GM12878 (cell line): Measurements from ENCODE around the gene ASH1L. TPM values are rescaled to one million over a fixed set of nuclear protein-coding genes. Genes with fewer than 3 reads are reported as not detected.

Experiments used
- ATAC-seq: fragments of 200-7000 bp; cut with Tn5 transposase; 3 replicates; pipeline ENCODE4 v1.9.1; 2020; ENCODE audit warnings: mild to moderate bottlenecking, moderate library complexity
- BruUV-seq: library from RNA; stranded (reverse); fragments of 400-500 nt; replicated peaks from 2 replicates; lab custom pipeline; 2021; lab: Mats Ljungman, UMichigan
- CTCF ChIA-PET: fragments of 300-600 bp; sonication (Branson Sonifier 250); formaldehyde crosslinking; extraction: SDS; loops from one replicate; lab custom pipeline; 2021; ENCODE audit warnings: inconsistent platforms; lab: Yijun Ruan, JAX
- POLR2A ChIA-PET: fragments of 350-600 bp; formaldehyde crosslinking; extraction: SDS; loops from one replicate; lab custom pipeline; 2021; ENCODE audit warnings: inconsistent platforms; lab: Charles Lee
- RAD21 ChIA-PET: fragments of 300-600 bp; sonication (Branson Sonifier 250); formaldehyde crosslinking; loops from one replicate; lab custom pipeline; 2023; ENCODE audit warnings: antibody characterized with exemption; ENCODE audit not compliant: unreplicated experiment; lab: Charles Lee
- SMC1A ChIA-PET: fragments of 300-600 bp; sonication (Branson Sonifier 250); formaldehyde crosslinking; loops from one replicate; lab custom pipeline; 2023; ENCODE audit not compliant: unreplicated experiment, uncharacterized antibody; lab: Charles Lee
- DNase-seq: peaks from one replicate; pipeline ENCODE4 v3.0.0-alpha.2; 2011; ENCODE audit warnings: low read depth, low spot score
- FAIRE-seq: peaks from 3 replicates; lab custom pipeline; 2011; peaks lifted over from hg19 to GRCh38; lab: Jason Lieb, UNC
- H2AFZ ChIP-seq: 2 replicates; pipeline ENCODE4 v1.6.0; 2011; ENCODE audit warnings: low read depth, low read length, control low read depth; ENCODE audit not compliant: control insufficient read depth
- H3K27ac ChIP-seq: 2 replicates; pipeline ENCODE4 v1.5.1; 2011; ENCODE audit warnings: control low read depth; ENCODE audit not compliant: control insufficient read depth, insufficient read depth
- H3K27me3 ChIP-seq, 2 experiments: replicated peaks in 1 of 2; 2 replicates each; pipeline versions ENCODE4 v1.6.0 to v1.6.1; 2011; ENCODE audit warnings: low read length in 1 of 2; ENCODE audit not compliant: control insufficient read depth in 2 of 2, insufficient read depth in 2 of 2
- H3K36me3 ChIP-seq, 2 experiments: 2 replicates each; pipeline ENCODE4 v1.5.1; 2011; ENCODE audit warnings: low read length in 1 of 2; ENCODE audit not compliant: control insufficient read depth in 2 of 2, insufficient read depth in 2 of 2
- H3K4me1 ChIP-seq: 2 replicates; pipeline ENCODE4 v1.6.1; 2011; ENCODE audit warnings: mild to moderate bottlenecking, low read length, moderate library complexity, mixed read lengths; ENCODE audit not compliant: control insufficient read depth, insufficient read depth
- H3K4me2 ChIP-seq: 2 replicates; pipeline ENCODE4 v1.6.0; 2011; ENCODE audit warnings: control low read depth; ENCODE audit not compliant: control insufficient read depth, insufficient read depth
- H3K4me3 ChIP-seq: fragments of 200-600 bp; sonication (generic); 2 replicates; pipeline ENCODE4 v1.5.1; 2016
- H3K79me2 ChIP-seq: 2 replicates; pipeline ENCODE4 v1.6.0; 2011; ENCODE audit warnings: low read length; ENCODE audit not compliant: control insufficient read depth, insufficient read depth
- H3K9ac ChIP-seq: 2 replicates; pipeline ENCODE4 v1.8.0; 2011; ENCODE audit warnings: low read length, control low read depth, mixed read lengths; ENCODE audit not compliant: control insufficient read depth, insufficient read depth
- H3K9me3 ChIP-seq: replicated peaks from 3 replicates; pipeline ENCODE4 v1.5.1; 2011; ENCODE audit warnings: mild to moderate bottlenecking, low read length; ENCODE audit not compliant: control insufficient read depth, insufficient read depth
- H4K20me1 ChIP-seq: 2 replicates; pipeline ENCODE4 v1.6.0; 2011; ENCODE audit not compliant: control insufficient read depth, insufficient read depth
- WGBS: methylation state at CpG from one replicate; pipeline ENCODE4 v1.1.6; 2016; ENCODE audit warnings: low lambda C conversion rate; ENCODE audit not compliant: insufficient replicate concordance, insufficient coverage; ENCODE audit errors: missing lambda C conversion rate; 5-methylcytosine and 5-hydroxymethylcytosine counted together
- in situ Hi-C: fragments of 300-500 bp; cut with MboI; formaldehyde crosslinking; loops from 9 replicates; pipeline ENCODE4 v1.14.3; 2018; ENCODE audit warnings: mixed read lengths
- intact Hi-C: fragments of 100-400 bp; cut with micrococcal nuclease; formaldehyde crosslinking; loops from one replicate; pipeline ENCODE4 v1.14.2; 2022; ENCODE audit not compliant: unreplicated experiment
- polyA plus RNA-seq, 11 experiments: library from polyadenylated mRNA; depleted of rRNA in 4 of 11; unstranded in 6 of 11; stranded (reverse) in 5 of 11; fragments of >200 nt; fragmentation: Nextera tagmentation in 4 of 11; fragmentation: Illumina TruSeq in 1 of 11; extraction: Ambion mirVana in 4 of 11; extraction: Trizol in 1 of 11; gene quantifications; 1 replicate in 1 of 11; 2 replicates in 10 of 11; pipeline versions ENCODE4 v1.2.1 to v1.2.3, GENCODE V29; 2011 to 2016; ENCODE audit warnings: inconsistent platforms in 2 of 11, missing spikeins in 2 of 11, low read depth in 1 of 11
- total RNA-seq, 4 experiments: library from RNA; depleted of rRNA in 3 of 4; stranded (reverse); fragments of >200 nt in 3 of 4; fragmentation: Illumina TruSeq in 1 of 4; extraction: Trizol in 1 of 4; gene quantifications; 2 replicates each; pipeline versions ENCODE4 v1.2.1 to v1.2.3, GENCODE V29; 2013 to 2021
- TF ChIP-seq, protein P1 (sequence below): fragments of 450-650 bp; IDR thresholded peaks from 2 replicates; pipeline ENCODE4 v1.6.1; 2017; ENCODE audit warnings: borderline replicate concordance
- TF ChIP-seq, protein P2 (sequence below): fragments of 450-650 bp; formaldehyde crosslinking; IDR thresholded peaks from 2 replicates; pipeline ENCODE4 v1.5.0; 2022; ENCODE audit warnings: mild to moderate bottlenecking, missing genetic modification characterization
- TF ChIP-seq, protein P3 (sequence below): fragments of 450-650 bp; IDR thresholded peaks from 2 replicates; pipeline ENCODE4 v1.6.1; 2017; ENCODE audit warnings: antibody characterized with exemption, mild to moderate bottlenecking, moderate library complexity

Gene ASH1L
- total and polyA plus RNA-seq, 10 of the 15 experiments (the other 5 are each of a cell fraction or from before 2014, with no cell fraction given) = 1.7 to 23.9 (median 16.6) TPM

DNA sequence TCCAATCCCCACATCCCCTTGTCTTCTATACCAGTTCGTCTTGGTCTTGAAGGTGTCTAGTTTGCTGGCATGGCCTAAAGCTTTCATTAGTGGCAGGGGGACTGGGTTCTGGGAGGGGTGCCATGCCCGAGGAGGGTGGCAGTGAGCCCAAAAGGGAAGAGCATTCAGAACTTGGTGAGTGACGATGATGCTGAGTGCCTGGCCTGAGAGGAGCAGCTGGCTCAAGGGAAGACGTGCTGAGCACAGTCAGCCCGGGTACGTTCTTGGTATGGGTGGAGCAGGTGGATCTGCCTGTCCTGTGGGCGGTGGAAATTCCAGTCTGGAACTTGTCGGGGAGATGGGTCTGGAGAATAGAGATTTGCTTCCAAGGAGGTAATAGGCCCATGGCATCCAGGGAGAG lies 249.3 kb downstream of the ASH1L start:
- H3K27ac ChIP-seq = no peak overlapping the region
- ATAC-seq (no peak), FAIRE-seq (no peak), DNase-seq (no peak)
- POLR2A ChIA-PET = interaction anchor here (0.7 to 1.6 kb wide), 2 partner anchors 9 to 923 kb away, joined by 3 to 4 read pairs; no protein-coding TSS in a partner anchor
- CTCF ChIA-PET = interaction anchor here (0.9 to 4.5 kb wide), 6 partner anchors 9 to 63 kb away, joined by 3 to 30 read pairs (median 4); partner anchors contain the start of gene HCN3
- H3K36me3 ChIP-seq = peaks cover 0 to 44% of the 10 kb centered on the region in 2 experiments
- RAD21 ChIA-PET = no interaction called here
- WGBS = 80% methylated on average over 8 of the region's 8 CpGs
- peaks cover 46% of the 10 kb centered on the region for H3K79me2 ChIP-seq
- no peak overlapping the region for H3K4me3 ChIP-seq
- TSS peak; percentile 28 for BruUV-seq
- H2AFZ ChIP-seq = no peak overlapping the region
- H3K9me3 ChIP-seq = no peaks in the 10 kb centered on the region
- no peak overlapping the region for H3K9ac ChIP-seq
- TF ChIP-seq, protein P1, sequence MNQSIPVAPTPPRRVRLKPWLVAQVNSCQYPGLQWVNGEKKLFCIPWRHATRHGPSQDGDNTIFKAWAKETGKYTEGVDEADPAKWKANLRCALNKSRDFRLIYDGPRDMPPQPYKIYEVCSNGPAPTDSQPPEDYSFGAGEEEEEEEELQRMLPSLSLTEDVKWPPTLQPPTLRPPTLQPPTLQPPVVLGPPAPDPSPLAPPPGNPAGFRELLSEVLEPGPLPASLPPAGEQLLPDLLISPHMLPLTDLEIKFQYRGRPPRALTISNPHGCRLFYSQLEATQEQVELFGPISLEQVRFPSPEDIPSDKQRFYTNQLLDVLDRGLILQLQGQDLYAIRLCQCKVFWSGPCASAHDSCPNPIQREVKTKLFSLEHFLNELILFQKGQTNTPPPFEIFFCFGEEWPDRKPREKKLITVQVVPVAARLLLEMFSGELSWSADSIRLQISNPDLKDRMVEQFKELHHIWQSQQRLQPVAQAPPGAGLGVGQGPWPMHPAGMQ = no peak
- TF ChIP-seq, protein P2, sequence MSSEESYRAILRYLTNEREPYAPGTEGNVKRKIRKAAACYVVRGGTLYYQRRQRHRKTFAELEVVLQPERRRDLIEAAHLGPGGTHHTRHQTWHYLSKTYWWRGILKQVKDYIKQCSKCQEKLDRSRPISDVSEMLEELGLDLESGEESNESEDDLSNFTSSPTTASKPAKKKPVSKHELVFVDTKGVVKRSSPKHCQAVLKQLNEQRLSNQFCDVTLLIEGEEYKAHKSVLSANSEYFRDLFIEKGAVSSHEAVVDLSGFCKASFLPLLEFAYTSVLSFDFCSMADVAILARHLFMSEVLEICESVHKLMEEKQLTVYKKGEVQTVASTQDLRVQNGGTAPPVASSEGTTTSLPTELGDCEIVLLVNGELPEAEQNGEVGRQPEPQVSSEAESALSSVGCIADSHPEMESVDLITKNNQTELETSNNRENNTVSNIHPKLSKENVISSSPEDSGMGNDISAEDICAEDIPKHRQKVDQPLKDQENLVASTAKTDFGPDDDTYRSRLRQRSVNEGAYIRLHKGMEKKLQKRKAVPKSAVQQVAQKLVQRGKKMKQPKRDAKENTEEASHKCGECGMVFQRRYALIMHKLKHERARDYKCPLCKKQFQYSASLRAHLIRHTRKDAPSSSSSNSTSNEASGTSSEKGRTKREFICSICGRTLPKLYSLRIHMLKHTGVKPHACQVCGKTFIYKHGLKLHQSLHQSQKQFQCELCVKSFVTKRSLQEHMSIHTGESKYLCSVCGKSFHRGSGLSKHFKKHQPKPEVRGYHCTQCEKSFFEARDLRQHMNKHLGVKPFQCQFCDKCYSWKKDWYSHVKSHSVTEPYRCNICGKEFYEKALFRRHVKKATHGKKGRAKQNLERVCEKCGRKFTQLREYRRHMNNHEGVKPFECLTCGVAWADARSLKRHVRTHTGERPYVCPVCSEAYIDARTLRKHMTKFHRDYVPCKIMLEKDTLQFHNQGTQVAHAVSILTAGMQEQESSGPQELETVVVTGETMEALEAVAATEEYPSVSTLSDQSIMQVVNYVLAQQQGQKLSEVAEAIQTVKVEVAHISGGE (CRISPR knock-in tag) = no peak
- TF ChIP-seq, protein P3, sequence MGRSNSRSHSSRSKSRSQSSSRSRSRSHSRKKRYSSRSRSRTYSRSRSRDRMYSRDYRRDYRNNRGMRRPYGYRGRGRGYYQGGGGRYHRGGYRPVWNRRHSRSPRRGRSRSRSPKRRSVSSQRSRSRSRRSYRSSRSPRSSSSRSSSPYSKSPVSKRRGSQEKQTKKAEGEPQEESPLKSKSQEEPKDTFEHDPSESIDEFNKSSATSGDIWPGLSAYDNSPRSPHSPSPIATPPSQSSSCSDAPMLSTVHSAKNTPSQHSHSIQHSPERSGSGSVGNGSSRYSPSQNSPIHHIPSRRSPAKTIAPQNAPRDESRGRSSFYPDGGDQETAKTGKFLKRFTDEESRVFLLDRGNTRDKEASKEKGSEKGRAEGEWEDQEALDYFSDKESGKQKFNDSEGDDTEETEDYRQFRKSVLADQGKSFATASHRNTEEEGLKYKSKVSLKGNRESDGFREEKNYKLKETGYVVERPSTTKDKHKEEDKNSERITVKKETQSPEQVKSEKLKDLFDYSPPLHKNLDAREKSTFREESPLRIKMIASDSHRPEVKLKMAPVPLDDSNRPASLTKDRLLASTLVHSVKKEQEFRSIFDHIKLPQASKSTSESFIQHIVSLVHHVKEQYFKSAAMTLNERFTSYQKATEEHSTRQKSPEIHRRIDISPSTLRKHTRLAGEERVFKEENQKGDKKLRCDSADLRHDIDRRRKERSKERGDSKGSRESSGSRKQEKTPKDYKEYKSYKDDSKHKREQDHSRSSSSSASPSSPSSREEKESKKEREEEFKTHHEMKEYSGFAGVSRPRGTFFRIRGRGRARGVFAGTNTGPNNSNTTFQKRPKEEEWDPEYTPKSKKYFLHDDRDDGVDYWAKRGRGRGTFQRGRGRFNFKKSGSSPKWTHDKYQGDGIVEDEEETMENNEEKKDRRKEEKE = no peak
- no peaks in the 10 kb centered on the region for H4K20me1 ChIP-seq
- in situ Hi-C loops (no loop called here), intact Hi-C loops (no loop called here)
- H3K4me1 ChIP-seq = peaks cover 10% of the 10 kb centered on the region
- H3K4me2 ChIP-seq = no peak overlapping the region
- SMC1A ChIA-PET = interaction anchor here (1.1 kb wide), 1 partner anchor 35 kb away, joined by 3 read pairs; no protein-coding TSS in a partner anchor
- no peaks in the 10 kb centered on the region for H3K27me3 ChIP-seq
